Activated CD4-positive, alpha-beta T cell treated with anti-CD3 and anti-CD28 coated beads, Interleukin-2, amount 10 ng/mL, durations not matched to agents 24 days and 14 days (primary cell): ENCODE data around the gene PRKCQ. TPM values are rescaled to one million over a fixed set of nuclear protein-coding genes. Genes with fewer than 3 reads are reported as not detected.
A peak's percentile ranks its signal among the peaks of the same experiment; 100 is the strongest.

ENCODE experiments used
- DNase-seq: peaks from one replicate; pipeline ENCODE4 v3.0.0; 2022
- H3K27ac Mint-ChIP-seq: one replicate; pipeline ENCODE4 v1.8.0; 2022; ENCODE audit warnings: mild to moderate bottlenecking, mixed read lengths
- H3K27me3 Mint-ChIP-seq: one replicate; pipeline ENCODE4 v1.8.0; 2022; ENCODE audit warnings: mixed read lengths
- H3K36me3 Mint-ChIP-seq: one replicate; pipeline ENCODE4 v1.8.0; 2022; ENCODE audit warnings: low read depth, mild to moderate bottlenecking, mixed read lengths
- H3K4me1 Mint-ChIP-seq: one replicate; pipeline ENCODE4 v1.8.0; 2021; ENCODE audit warnings: mixed read lengths
- H3K4me3 Mint-ChIP-seq: one replicate; pipeline ENCODE4 v1.8.0; 2022; ENCODE audit warnings: mild to moderate bottlenecking, moderate library complexity, mixed read lengths
- H3K9me3 Mint-ChIP-seq: one replicate; pipeline ENCODE4 v1.8.0; 2021; ENCODE audit warnings: mixed read lengths
- intact Hi-C: fragments of 100-400 bp; cut with micrococcal nuclease; formaldehyde crosslinking; loops from one replicate; pipeline ENCODE4 v1.15.1; 2023
- total RNA-seq: library from RNA; stranded (reverse); gene quantifications from 2 replicates; pipeline ENCODE4 v1.2.3, GENCODE V29; 2022

The PRKCQ gene
- total RNA-seq, 1 donor from 2014 or later = 36.0 TPM

DNA sequence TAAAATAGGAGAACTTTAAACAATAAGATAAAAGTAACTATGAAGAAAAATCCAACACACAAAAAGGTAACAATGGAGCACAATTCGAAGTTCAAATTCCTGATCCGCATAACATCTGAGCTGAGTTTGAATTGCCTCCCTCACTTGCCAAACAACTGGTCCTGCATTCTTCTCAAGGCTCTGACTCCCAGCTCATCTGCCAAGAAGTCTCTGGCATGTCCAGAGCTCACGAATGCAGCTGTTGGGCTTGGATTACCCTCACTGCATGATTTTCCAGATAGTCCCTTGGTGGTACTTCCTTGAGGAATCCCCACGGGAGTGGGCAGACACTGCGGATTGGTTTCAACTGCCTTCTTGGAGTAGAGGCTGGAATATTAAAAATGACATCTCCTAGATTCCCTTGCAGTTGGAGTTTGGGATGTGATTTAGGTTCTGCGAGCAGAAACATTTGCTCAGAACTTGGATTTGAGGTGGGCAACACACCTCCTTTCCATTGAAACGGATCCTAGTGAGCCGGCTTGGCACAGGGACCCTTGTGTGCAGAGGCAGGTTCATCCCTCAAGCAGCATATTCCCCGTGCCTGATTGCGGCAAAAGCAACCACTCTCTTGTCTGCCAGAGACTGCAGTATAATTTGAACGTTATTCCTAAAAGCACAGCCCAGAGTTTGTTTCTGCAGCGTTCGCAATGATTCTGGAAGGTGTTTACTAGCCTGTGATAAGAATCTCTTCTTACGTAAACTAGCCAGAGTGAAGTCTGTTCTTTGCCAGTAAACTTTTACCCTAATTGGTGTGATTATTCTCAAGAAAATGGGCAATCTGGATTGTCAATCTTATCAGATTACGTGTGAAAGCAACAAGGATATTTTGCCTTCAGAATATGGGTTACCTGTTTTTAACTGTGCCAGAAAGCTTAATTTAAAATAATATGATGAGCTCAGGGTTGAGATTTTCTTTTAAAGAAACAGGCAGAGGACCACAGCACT, 23.4 kb upstream of the PRKCQ start:
- Mint-ChIP-seq H3K36me3 (peaks cover 53% of the 10 kb centered on the region), H3K27ac (no peak overlapping the region), H3K4me3 (no peak overlapping the region), H3K27me3 (no peaks in the 10 kb centered on the region), H3K4me1 (peaks cover 64% of the 10 kb centered on the region), H3K9me3 (peaks cover 24% of the 10 kb centered on the region)
- no peak for DNase-seq
- intact Hi-C loops = no loop called here

DNA sequence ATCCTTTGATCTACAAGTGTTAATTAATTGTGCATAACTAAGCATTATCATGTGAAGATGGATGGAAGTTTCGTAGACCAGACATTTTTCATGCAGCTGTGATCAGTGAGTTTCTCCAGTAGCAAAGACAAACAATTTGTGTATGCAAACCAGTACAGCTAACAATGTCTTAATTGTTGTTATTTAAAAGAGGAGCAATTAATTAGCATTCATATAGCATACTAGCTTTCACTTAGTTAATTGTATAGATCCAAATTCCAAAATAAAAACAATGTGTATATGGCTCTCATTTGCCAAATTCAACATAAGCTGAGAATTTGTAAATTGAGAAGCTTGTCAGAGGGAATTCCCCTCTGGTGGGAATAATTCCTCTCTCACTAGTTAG, 22.6 kb upstream of the PRKCQ start:
- no peak overlapping the region for H3K4me3 Mint-ChIP-seq
- intact Hi-C loops = no loop called here
- H3K36me3 Mint-ChIP-seq = peaks cover 53% of the 10 kb centered on the region
- H3K27ac Mint-ChIP-seq = no peak overlapping the region
- H3K4me1 Mint-ChIP-seq = peaks cover 67% of the 10 kb centered on the region
- H3K9me3 Mint-ChIP-seq = peaks cover 24% of the 10 kb centered on the region
- no peak for DNase-seq
- H3K27me3 Mint-ChIP-seq = no peaks in the 10 kb centered on the region

DNA sequence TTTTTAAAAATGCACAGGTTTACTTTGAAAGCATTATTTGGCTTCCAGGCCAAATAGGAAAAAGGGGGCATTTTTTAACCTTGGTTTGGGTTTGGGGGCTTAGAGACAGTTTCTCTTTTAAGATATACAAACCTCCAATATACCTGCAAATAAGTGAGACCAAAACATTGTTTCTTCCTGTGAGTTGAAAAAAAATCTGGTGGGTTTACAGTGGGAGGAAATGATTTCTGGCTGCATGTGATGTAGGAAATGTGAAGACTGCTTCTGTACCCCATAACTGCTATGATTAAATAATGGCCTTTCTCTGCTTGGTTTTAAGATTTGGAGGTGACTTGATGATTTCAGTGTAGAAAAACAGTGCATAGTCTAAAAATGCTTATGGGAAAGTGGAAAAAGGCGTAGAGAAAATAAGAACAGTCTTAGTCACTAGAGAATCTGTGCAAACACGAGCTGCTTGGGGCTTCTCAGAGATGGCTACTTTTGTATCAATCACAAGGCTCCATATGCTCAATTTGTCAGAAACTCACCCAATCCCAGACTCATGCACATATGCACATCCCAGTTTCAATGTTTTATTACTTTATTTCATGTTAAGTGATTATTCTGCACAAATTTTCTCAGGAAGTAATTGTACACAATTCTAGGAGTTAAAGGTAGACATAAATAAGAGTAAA, 22.1 kb upstream of the PRKCQ start:
- no peaks in the 10 kb centered on the region for H3K27me3 Mint-ChIP-seq
- peak overlapping the region; percentile 20 for H3K27ac Mint-ChIP-seq
- H3K36me3 Mint-ChIP-seq = peaks cover 51% of the 10 kb centered on the region
- peaks cover 67% of the 10 kb centered on the region for H3K4me1 Mint-ChIP-seq
- peak overlapping the region; percentile 6 for H3K4me3 Mint-ChIP-seq
- intact Hi-C loops = no loop called here
- DNase-seq = no peak
- peaks cover 20% of the 10 kb centered on the region for H3K9me3 Mint-ChIP-seq

DNA sequence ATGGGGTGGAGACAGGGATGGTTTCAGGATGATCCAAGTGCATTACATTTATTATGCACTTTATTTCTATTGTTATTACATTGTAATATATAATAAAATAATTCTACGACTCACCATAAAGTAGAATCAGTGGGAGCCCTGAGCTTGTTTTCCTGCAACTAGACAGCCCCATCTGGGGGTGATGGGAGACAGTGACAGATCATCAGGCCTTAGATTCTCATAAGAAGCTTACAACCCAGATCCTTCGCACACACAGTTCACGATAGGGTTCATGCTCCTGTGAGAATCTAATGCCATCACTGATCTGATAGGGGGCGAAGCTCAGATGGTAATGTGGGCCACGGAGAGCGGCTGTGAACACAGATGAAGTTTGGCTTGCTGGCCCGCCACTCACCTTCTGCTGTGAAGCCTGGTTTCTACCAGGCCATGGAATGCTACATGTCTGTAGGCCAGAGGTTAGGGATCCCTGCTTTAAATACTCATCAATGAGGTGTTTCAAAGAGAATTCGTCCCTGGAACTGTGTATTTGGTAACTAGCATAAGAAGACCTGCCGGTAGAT, 21.2 kb upstream of the PRKCQ start:
- DNase-seq = peak; percentile 75
- intact Hi-C loops = no loop called here
- Mint-ChIP-seq H3K36me3 (peaks cover 47% of the 10 kb centered on the region), H3K27ac (peak overlapping the region; percentile 86), H3K4me3 (peak overlapping the region; percentile 67), H3K9me3 (peaks cover 16% of the 10 kb centered on the region), H3K4me1 (peaks cover 68% of the 10 kb centered on the region), H3K27me3 (no peaks in the 10 kb centered on the region)

DNA sequence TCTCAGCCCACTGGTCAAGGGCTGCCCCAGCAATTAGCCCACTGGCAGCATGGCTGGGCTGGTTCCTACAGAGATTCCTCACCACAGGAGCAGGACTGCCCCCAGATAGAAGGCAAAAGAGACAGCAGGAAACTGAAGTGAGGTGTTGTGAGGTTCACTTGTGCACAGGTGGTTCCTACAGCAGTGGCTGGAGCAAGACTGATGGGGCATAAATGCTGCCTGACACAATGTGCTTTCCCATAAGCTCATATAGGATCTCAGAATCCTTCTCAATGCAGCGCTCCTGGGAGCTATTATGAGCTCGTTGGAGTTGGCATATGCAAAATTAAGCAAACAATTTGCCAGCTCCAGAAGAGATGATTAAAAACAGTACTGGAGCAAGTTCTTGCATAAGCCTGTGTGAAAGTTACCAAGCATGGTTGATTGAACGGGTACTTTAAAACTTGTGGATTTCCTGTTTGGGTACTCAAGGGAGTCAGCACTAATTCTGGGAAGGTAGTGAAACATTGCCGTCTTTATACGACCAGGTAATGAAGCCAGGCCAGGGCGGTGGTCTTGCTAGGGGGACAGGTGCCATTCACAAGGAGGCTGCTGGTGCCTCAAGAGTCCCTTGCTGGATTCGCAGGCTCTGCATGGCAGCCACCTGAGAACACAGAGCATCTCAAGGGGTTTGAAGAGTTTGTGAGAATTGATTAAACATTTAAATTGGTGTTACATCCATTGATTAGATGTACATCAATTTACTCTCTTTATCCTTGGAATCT, 20.3 kb upstream of the PRKCQ start:
- intact Hi-C loops = loop anchor here (1.0 kb wide), 1 partner anchor 12 kb away; no protein-coding TSS in a partner anchor
- H3K9me3 Mint-ChIP-seq = peaks cover 11% of the 10 kb centered on the region
- peaks cover 66% of the 10 kb centered on the region for H3K4me1 Mint-ChIP-seq
- H3K27ac Mint-ChIP-seq = peak overlapping the region; percentile 84
- DNase-seq = peak; percentile 74
- peaks cover 43% of the 10 kb centered on the region for H3K36me3 Mint-ChIP-seq
- peak overlapping the region; percentile 67 for H3K4me3 Mint-ChIP-seq
- H3K27me3 Mint-ChIP-seq = no peaks in the 10 kb centered on the region

DNA sequence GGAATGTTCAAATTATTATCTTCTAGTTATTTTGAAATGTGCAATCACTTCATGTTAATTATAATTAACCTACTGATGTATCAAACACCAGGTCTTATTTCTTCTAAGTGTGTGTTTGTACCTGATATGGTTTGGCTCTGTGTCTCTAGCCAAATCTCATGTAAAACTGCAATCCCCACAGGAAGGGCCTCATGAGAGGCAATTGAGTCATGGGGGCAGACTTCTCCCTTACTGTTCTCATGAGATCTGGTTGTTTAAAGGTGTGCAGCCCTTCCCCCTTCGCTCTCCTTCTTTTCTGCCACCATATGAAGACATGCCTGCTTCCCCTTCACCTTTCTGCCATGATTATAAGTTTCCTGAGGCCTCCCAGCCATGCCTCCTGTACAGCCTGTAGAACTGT, 18.6 kb upstream of the PRKCQ start:
- peak overlapping the region; percentile 79 for H3K27ac Mint-ChIP-seq
- H3K4me1 Mint-ChIP-seq = peaks cover 73% of the 10 kb centered on the region
- peaks cover 11% of the 10 kb centered on the region for H3K9me3 Mint-ChIP-seq
- H3K4me3 Mint-ChIP-seq = peak overlapping the region; percentile 28
- intact Hi-C loops = loop anchor here (10.0 kb wide), 1 partner anchor 544 kb away; no protein-coding TSS in a partner anchor
- no peak for DNase-seq
- no peaks in the 10 kb centered on the region for H3K27me3 Mint-ChIP-seq
- peaks cover 45% of the 10 kb centered on the region for H3K36me3 Mint-ChIP-seq

DNA sequence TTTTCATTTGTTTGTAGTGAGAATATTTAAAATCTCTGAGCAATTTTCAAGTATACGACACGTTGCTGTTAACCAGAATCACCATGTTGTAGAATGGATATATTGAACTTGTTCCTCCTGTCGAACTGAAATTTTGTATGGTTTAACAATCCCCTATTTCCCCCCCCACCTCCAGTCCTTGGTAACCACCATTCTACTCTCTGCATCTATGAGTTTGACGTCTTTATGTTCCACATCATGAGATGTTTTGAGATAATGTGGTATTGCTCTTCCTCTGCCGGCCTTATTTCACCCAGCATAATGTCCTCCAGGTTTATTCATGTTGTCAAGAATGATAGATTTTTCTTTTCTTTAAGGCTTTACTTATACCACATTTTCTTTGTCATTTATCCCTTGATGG, 17.4 kb upstream of the PRKCQ start:
- Mint-ChIP-seq H3K4me1 (peaks cover 81% of the 10 kb centered on the region), H3K36me3 (peaks cover 51% of the 10 kb centered on the region), H3K4me3 (peak overlapping the region; percentile 53), H3K27ac (peak overlapping the region; percentile 76), H3K27me3 (no peaks in the 10 kb centered on the region), H3K9me3 (peaks cover 11% of the 10 kb centered on the region)
- intact Hi-C loops = loop anchor here (1.0 to 10.0 kb wide), 2 partner anchors 10 to 543 kb away; no protein-coding TSS in a partner anchor
- DNase-seq = peak; percentile 72

DNA sequence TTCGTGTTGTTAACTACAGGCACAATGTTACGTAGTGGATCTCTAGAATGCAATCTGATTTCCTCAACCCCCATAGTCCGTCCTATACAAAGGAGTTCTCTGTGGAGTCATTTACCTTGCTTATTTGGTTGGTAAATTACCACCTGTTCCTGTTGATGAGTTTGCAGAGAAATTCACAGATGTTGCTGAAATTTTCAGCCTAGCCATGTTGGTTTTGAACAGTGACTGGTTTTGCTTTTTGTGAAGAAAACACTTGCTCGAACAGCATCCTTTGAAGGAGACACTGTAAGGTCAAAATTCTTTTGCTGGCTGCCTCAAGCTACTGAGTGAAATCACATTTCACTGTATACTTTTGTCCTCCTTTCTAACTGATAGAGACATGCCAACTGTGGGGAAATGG, 15.4 kb upstream of the PRKCQ start:
- Mint-ChIP-seq H3K27ac (peak overlapping the region; percentile 36), H3K27me3 (no peaks in the 10 kb centered on the region), H3K36me3 (peaks cover 64% of the 10 kb centered on the region), H3K4me3 (peak overlapping the region; percentile 63), H3K9me3 (peaks cover 11% of the 10 kb centered on the region), H3K4me1 (peaks cover 84% of the 10 kb centered on the region)
- peak; percentile 69 for DNase-seq
- intact Hi-C loops = loop anchor here (10.0 kb wide), 1 partner anchor 541 kb away; no protein-coding TSS in a partner anchor

DNA sequence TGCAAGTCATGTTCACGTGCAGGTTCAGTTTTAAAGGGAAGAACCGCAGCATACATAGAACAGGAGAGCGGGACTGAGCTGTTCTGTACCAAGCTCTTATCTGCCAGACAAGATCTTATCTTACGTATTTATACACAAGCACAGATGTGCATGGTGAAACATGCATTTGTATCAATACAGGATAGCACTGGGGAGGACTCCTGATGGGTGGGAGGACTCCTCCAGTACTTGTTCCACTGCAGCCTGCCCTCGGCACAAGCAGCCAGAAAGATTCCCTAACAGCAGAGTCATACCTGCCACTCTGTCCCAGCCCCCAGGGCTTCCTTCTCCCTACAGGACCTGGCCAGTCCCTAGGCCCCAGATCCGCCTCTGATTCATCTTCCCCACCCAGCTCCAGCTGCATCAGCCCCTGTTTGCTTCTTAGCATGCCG, 13.2 kb upstream of the PRKCQ start:
- Mint-ChIP-seq H3K27me3 (no peaks in the 10 kb centered on the region), H3K27ac (peak overlapping the region; percentile 93), H3K36me3 (peaks cover 67% of the 10 kb centered on the region), H3K4me3 (peak overlapping the region; percentile 51), H3K4me1 (peaks cover 82% of the 10 kb centered on the region), H3K9me3 (no peaks in the 10 kb centered on the region)
- DNase-seq = peak; percentile 77
- intact Hi-C loops = loop anchor here (10.0 kb wide), 1 partner anchor 538 kb away; no protein-coding TSS in a partner anchor

DNA sequence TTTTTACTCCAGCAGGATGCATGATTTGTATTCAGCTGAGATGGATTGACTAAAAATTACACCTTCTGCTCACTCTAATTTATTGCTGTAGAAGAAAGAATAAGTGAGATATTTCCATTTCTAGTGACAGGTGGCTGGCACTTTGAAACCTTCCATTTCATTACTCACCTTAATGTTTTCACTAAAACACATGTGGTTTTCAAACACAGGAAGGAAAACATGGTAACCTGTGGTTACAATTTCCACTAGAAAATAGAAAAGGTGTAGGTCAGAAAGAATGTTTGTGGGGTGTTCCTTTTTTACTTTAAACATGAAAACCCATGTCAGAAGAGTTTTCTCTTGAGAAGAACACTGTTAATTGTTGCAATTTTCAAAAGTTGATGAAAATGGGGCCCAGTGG, 12.0 kb upstream of the PRKCQ start:
- intact Hi-C loops = loop anchor here (1.0 to 10.0 kb wide), 4 partner anchors 9 to 537 kb away; no protein-coding TSS in a partner anchor
- H3K36me3 Mint-ChIP-seq = peaks cover 67% of the 10 kb centered on the region

DNA sequence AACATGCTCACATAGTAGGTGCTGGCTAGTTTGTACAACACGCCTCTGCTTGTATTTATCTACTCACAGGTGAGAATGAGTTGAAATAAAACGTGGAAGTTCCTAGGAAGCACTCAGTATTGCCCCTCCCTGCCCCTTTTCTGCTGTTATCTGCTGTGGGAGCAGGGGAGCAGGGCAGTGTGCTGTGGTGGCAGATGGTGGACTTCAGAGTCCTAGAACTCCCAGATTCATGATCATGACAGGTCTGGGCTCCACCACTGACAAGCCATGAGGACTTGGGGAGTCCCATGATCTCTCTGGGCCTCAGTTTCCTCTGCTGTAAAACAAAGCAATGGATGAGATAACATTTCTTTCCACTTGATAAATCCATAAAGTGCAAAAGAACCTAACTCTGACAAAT, 11.6 kb upstream of the PRKCQ start:
- no peaks in the 10 kb centered on the region for H3K9me3 Mint-ChIP-seq
- peak; percentile 70 for DNase-seq
- H3K4me1 Mint-ChIP-seq = peaks cover 76% of the 10 kb centered on the region
- H3K27ac Mint-ChIP-seq = peak overlapping the region; percentile 93
- H3K4me3 Mint-ChIP-seq = peak overlapping the region; percentile 66
- H3K36me3 Mint-ChIP-seq = peaks cover 67% of the 10 kb centered on the region
- H3K27me3 Mint-ChIP-seq = no peaks in the 10 kb centered on the region
- intact Hi-C loops = loop anchor here (1.0 to 10.0 kb wide), 4 partner anchors 8 to 537 kb away; no protein-coding TSS in a partner anchor

More for the DNA sequence above, 12.0 kb upstream of the PRKCQ start:
- Mint-ChIP-seq H3K4me3 (peak overlapping the region; percentile 66), H3K9me3 (no peaks in the 10 kb centered on the region), H3K27ac (peak overlapping the region; percentile 93), H3K4me1 (peaks cover 79% of the 10 kb centered on the region), H3K27me3 (no peaks in the 10 kb centered on the region)
- peak; percentile 77 for DNase-seq

DNA sequence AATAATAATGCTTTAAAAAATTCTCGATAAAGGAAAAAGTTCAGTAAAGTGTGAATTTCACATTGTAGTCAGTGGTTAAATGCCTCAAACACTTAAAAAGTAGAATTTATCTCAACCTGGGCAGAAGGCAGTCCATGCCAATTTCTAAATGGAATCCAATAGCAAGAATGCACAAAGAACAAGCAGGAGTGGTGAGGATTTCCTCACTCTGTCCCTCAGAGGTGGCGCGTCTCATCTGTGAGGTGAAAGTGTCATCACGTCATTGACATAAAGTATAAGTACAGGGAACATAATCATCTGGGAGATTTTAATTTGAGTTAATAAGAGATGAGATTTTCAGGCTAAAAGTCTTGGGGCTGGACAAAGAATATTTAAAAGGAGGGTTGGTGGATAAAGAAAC, 10.0 kb upstream of the PRKCQ start:
- peak overlapping the region; percentile 56 for H3K27ac Mint-ChIP-seq
- peaks cover 83% of the 10 kb centered on the region for H3K4me1 Mint-ChIP-seq
- peak overlapping the region; percentile 13 for H3K4me3 Mint-ChIP-seq
- no peaks in the 10 kb centered on the region for H3K9me3 Mint-ChIP-seq
- intact Hi-C loops = loop anchor here (10.0 kb wide), 1 partner anchor 535 kb away; no protein-coding TSS in a partner anchor
- no peaks in the 10 kb centered on the region for H3K27me3 Mint-ChIP-seq
- peaks cover 78% of the 10 kb centered on the region for H3K36me3 Mint-ChIP-seq
- DNase-seq = no peak
